Endothelial cell of umbilical vein (primary cell): ENCODE results near the gene SSTR5.

Experiments
- CTCF ChIP-seq, 2 donors: IDR thresholded peaks; 1 replicate in 1 of 2; 2 replicates in 1 of 2; pipeline ENCODE4 v1.5.1; 2011; ENCODE audit warnings: low read length in 2 of 2, mild to moderate bottlenecking in 2 of 2, moderate library complexity in 2 of 2, control low read depth in 1 of 2, inconsistent platforms in 1 of 2, low read depth in 1 of 2; ENCODE audit not compliant: insufficient read depth in 1 of 2; ENCODE audit errors: extremely low read depth in 1 of 2
- EZH2 ChIP-seq: IDR thresholded peaks from 2 replicates; pipeline ENCODE4 v1.6.1; 2012; ENCODE audit warnings: borderline replicate concordance, low read depth, mild to moderate bottlenecking, moderate library complexity, low read length, inconsistent platforms; ENCODE audit not compliant: severe bottlenecking
- POLR2AphosphoS5 ChIP-seq: IDR thresholded peaks from 2 replicates; pipeline ENCODE4 v1.6.1; 2012; ENCODE audit warnings: low read depth, mild to moderate bottlenecking, control low read depth, low read length, moderate library complexity; ENCODE audit not compliant: insufficient read depth
- TF ChIP-seq, protein P1 (sequence below): IDR thresholded peaks from 2 replicates; pipeline ENCODE4 v1.6.1; 2011; ENCODE audit not compliant: insufficient read depth, insufficient read length

DNA sequence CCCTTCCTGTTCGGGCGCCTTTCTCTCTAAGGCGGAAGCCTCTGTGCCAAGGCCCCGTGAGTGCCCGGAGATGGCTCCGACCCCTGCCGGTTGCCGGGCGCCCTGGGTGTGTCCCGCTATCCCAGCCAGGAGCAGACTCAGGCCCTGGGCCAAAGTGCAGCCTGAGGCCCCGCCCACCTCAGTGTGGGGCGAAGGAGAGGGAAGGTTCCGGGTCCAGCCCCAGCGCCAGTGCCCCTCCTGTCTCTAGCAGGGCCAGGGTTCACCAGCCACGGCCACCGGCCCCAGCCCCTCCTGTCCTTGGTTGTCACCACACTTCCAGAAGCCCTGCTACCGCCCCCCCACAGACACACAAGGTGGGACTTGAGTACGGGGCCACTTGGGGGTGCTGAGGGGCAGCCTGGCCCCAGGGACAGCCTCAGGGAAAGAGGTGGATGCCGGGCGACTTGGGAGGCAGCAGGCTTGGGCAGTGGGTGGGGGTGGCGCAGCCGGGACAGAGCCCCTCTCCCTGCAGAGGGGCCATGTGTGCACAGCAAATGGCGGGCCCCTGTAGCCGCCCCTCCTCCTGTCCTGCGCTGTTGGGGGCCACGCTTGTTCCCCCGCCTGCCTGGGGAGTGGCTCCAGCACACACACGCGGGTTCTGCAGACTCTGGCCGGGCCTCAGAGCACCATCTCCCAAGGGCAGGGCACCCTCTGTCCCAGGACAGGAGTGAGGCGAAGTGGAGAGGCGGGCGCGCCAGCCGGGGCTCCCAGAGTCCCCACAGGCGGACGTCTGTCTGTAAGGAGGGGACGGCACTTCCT, 17.5 kb downstream of the SSTR5 start:
- peak; percentile 4 to 34 for TF ChIP-seq CTCF (IDR thresholded peaks at IDR 0.05; ENCODE audit: extremely low read depth in 1 of 2, insufficient read depth in 1 of 2, low read depth in 1 of 2, low read length in 2 of 2)
- TF ChIP-seq POLR2AphosphoS5 = no peak
- TF ChIP-seq, protein P1, sequence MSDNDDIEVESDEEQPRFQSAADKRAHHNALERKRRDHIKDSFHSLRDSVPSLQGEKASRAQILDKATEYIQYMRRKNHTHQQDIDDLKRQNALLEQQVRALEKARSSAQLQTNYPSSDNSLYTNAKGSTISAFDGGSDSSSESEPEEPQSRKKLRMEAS = no peak
- no peak for TF ChIP-seq EZH2
